HG03439 (cell line): ENCODE data around the gene MTIF2.
"Not testable (repeated sequence)": the region's sequence is repeated elsewhere in the genome, so short reads cannot be mapped to it uniquely, and the experiment has no call there.

ENCODE experiments used
- ATAC-seq: cut with Tn5 transposase; IDR thresholded peaks from one replicate; pipeline ENCODE4 v1.9.1; 2021; ENCODE audit warnings: mild to moderate bottlenecking, moderate library complexity; ENCODE audit not compliant: unreplicated experiment

MTIF2 gene

DNA sequence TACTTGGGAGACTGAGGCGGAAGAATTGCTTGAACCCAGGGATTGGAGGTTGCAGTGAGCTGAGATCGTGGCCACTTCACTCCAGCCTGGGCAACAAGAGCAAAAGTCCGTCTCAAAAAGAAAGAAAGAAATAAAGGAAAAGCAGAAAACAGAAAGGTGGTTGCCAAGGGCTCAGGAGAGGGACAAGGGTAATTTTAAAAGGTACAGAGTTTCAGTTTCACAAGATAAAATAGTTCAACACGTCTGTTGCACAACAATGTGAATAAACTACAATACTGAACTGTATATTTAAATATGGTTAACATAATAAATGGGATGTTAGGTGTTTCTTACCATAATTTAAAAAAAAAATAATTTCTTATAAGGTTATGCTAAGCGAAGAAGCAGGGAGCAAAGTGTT, 23.6 kb downstream of the MTIF2 start:
- no peak for ATAC-seq

DNA sequence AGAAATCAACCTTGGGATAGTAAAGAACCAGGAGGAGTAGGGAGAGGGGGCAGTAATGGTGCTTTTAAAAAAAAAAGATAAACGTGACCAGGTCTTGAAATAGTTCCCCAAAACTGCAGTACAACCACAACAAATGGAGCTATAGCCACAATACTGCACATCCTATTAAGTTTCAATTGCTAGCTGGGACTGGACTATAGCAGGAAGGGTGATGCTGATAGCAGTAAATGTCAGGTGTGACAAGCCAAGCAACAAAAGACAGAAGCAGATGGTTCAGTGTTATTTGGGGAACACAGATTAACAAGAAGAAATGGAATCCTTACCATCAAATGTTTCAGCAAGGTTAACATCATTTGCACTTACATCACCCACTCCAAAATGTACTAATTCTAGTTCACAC, 26.4 kb downstream of the MTIF2 start:
- ATAC-seq = no peak

DNA sequence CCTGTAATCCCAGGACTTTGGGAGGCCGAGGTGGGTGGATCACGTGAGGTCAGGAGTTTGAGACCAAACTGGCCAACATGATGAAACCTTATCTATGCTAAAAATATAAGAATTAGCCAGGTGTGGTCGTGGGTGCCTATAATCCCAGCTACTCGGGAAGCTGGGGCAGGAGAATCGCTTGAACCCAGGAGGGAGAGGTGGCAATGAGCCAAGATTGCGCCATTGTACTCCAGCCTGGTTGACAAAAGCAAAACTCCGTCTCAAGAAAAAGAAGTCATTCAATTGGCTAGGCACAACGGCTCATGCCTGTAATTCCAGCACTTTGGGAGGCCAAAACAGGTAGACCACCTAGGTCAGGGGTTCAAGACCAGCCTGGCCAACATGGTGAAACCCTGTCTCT, 27.4 kb downstream of the MTIF2 start:
- ATAC-seq = not testable (repeated sequence)

DNA sequence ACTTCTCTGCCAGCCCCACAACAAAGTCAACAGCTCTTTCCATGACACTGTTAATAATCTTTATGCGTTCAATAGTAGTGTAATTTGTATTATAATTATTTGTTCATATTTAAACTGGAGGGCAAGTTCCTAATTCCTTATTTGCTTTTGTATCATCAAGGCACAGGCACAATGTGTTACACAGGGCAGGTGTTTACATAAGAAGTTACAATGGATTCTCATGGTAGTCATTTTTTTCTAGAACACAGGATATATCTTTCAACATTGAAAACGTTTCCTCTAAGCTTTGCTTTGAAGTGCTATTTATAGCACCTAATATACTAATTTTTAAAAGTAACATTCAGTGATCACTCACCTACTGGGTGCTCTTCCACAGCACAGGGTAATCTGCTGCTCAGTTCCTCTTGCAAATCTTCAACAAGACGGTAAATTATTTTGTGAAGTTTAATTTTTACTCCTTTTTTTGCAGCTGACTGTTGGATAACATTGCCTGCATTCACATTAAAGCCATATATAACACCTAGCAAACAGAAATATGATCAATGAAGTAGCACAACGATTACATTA, 29.3 kb downstream of the MTIF2 start:
- no peak for ATAC-seq

DNA sequence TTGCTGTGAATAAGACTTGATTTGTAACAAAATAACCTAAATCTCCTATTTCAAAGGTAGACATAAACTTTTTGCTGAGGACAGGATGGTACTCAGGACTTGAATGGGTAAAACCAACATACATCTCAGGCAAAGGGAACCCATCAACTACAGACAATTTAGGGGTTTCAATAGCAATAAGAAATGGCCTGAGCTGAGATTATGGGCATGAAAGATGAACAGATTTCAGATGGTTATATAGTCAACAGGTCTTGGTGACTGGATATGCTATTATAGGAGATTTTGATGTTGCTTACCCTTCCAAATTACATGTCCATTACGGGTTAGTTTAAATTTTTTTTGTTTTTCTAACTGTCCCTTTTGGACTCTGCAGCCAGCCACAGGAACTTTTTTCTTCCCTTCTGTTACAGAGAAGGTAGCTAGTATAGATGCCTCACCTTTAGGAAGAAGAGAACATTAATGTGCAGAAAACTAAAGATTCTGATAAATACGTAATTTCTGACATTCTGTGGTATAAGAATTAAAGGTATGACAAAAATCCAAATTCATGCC, 32.0 kb downstream of the MTIF2 start:
- no peak for ATAC-seq

DNA sequence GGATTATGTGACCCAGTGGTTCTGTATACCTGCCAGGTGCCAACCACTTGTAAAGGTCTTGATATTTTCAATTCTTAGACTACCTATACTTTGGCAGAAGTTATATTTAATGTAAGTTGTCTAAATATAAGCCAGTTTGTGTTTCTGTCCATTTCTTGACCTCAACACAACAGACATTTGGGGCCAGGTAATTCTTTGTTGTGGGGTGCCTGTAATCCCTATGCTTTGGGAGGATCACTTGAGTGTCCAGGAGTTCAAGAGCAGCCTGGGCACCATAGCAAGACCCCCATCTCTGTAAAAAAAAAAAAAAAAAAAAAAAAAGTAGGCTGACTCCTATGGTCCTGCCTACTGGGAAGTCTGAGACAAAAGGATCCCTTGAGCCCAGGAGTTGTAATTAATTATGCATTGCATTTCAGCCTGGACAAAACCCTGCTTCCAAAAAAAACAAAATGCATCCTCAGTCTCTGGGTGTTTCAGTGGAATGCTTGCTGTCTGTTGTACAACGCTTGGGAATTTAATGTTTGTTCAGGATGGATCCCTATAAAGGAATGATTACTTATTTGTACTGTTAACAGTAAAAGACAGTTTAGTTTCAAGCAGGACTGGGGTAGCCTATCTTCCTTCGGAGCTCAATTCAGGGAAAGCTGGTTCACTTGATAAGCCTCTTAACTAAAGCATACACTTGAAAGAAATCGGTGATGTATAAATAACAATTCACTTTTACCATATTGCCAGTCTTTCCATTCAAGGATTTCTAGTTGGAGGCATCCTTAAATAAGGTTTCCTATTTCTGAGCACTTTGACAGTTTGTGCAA, 33.1 kb downstream of the MTIF2 start:
- no peak for ATAC-seq

DNA sequence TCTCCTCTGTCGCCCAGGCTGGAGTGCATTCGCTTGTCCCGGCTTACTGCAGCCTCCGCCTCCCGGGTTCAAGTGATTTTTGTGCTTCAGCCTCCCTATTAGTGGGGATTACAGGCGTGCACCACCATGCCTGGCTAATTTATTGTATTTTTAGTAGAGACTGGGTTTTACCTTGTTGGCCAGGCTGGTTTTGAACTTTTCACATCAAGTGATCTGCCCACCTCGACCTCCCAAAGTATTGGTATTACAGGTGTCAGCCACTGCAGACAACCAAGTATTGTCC, 35.4 kb downstream of the MTIF2 start:
- no peak for ATAC-seq

DNA sequence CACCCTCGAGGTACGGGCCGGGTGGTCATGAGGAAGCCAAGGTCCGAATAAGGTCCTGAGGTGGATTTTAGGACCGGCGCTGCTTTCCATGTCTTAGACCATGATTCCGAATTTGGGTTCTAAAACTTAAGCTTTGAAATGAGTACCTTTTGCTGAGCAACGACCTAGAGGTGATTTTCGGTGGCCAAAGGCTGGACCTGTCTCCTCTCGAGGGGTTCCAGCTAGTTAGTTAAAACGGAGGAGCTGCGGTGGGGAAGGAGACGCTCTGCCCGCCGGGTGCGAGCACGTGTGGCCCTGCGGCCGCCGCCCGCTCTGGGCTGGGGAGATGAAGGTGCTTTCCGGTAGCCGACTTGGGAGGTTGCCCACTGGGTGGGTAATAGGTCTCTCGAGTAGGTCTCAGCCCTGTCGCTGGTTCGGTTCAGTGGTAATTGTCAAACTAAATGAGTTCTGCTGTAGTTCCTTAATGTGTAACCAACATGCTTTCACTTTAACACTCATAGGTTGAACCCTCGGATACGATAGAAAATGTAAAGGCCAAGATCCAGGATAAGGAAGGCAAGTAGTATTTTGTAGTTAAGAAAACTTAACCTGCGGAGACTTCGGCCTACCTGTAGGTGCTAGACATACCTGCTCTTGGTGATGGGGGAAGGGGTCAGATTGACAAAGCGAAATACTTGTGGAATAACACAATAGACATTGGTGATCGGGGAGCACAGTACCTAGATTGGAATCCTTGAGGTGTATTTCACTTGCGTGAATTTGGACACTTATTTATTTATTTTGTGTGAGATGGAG, 36.0 kb downstream of the MTIF2 start:
- ATAC-seq = peak; percentile 21

DNA sequence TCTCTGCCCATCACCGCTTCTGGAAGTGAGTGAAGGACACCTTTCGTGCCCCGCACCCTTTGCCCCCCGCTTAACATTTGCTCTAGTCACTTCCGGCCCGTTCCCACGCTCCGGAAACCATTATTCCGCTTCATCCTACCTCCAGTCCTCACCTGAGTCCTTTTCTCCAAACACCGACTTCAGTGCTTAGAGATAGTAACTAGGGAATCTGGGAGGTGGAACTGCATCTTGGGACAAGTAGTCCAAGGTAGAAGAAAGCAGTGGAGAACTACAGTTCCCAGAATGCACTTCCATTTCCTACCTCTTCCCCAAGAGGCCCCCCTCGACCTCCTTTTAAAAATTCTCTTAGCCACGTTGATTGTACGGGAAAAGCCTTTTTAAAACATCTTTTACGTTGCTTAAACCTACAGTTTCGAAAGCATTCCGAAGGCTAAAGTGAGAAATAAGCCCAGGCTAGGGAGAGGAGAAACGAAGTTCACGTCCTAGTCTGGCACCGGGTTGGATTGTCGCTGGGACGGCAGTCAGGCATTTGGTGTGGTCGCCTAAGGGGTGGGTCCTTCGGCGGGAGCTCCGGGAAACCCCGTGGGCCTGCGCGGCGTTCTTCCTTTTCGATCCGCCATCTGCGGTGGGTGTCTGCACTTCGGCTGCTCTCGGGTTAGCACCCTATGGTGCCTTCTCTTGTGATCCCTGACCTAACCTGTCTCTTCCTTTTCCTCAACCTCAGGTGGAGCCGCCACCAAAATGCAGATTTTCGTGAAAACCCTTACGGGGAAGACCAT, 36.8 kb downstream of the MTIF2 start, which contains the start of the genes CLHC1 and RPS27A:
CLHC1 (minus strand) TSS at position 210 of the 779 bp plus-strand sequence. CDS start 9,882 bp downstream, outside the sequence.
RPS27A (plus strand) TSS at position 605 of the 779 bp plus-strand sequence; CDS start at position 742, 137 bp downstream.
- ATAC-seq = peak; percentile 86

DNA sequence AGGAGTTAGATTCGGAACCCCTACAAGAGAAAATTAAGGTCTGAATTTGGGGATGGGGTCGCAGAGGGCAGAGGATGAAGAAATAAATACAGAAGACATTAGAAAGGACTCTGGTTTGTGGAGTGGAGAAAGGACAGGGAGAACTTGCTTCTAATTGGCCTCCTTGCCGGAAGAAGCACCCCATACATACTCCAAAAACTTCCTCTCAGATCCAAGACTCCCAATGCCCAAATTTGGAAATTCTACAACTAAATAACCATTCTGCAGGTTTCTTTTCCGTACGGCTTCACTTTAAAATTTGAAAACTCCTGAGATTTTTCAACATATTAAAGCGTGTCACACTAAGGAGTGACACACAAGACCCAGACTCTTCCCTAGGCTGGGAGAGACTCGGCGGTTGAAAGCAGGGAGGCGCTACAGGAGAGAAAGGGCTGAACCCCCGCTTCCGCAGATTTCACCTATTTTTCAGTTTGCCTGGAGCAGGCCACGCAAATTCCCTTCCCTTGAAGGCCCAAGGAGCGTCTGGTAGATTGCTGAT, 37.4 kb downstream of the MTIF2 start:
- no peak for ATAC-seq

DNA sequence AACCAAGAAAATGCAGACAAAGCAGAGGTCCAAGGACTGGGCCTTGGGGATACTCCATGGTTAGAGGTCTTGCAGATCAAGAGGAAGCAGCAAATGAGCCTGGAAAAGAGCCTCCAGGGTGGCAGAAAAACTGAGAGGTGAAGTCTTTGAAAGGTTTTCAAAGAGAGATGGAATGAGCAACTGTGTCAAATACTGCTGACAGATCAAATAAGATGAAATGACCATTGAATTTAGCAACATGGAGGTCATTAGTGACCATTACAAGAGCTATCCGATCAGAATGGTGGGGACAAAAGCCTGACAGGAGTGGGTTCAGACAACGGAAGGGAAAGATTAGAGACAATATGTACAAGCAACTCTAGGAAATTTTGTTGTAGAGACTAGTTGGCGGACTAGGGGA, 38.5 kb downstream of the MTIF2 start:
- no peak for ATAC-seq

DNA sequence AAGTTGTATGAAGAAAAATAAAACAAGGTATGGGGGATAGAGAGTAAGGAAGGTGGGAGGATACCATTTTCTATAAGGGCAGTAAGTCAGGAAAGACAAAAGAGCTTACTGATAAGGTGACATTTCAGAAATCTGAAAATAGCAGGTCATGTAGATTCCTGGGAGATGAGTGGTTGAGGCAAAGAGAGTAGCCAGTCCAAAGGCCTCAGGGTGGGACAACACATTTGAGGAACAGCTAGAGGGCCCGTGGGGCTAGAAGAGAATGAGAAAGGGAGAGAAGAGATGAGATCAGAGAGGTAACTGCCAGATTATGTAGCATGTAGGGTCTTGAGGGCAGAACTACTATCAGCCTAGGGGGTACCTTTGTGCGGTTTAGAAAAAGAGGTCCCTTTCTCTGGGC, 39.8 kb downstream of the MTIF2 start:
- no peak for ATAC-seq

DNA sequence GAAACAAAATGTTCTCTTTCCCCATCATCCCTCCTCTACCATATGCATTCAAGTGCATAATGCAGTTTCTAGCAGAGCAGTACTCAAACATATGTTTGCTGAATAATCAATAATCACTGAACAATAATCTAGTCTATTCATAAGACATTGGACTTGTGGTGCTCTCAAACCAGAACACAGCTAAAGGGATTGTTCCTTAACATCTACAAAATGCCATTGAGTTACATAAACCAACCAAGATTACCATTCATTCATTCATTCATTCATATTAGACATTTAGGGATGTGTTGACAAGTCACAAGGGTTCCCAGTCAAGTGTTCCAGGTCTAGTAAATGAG, 40.8 kb downstream of the MTIF2 start:
- ATAC-seq = no peak

DNA sequence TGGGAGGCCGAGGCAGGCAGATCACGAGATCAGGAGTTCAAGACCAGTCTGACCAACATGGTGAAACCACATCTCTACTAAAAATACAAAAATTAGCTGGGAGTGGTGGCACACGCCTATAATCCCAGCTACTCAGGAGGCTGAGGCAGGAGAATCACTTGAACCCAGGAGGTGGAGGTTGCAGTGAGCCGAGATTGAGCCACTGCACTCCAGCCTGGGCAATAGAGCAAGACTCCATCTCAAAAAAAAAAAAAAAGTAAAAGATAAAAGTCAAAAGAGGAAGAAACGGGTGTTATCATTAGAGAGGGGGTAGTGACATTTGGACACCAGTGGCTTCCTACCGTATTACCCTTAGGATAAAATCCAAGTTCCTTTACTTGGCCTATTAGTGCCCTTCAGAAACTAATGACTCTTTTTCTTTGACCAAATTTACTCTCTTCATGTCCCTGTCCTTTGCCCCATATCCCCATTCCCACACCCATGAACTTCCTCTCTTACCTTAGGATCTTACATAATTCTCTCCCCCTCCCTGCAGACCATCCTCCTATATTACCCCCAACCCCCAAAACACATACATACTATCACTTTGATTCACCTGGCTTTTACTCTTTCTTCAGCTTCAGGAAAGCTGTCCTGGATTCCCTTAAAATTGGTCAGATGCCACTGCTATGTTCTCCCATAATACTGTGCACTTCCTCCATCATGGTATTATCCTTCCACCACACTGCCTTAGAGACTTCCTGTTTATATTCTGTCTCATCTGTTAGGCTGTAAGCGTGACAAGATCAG, 41.4 kb downstream of the MTIF2 start:
- ATAC-seq = not testable (repeated sequence)

DNA sequence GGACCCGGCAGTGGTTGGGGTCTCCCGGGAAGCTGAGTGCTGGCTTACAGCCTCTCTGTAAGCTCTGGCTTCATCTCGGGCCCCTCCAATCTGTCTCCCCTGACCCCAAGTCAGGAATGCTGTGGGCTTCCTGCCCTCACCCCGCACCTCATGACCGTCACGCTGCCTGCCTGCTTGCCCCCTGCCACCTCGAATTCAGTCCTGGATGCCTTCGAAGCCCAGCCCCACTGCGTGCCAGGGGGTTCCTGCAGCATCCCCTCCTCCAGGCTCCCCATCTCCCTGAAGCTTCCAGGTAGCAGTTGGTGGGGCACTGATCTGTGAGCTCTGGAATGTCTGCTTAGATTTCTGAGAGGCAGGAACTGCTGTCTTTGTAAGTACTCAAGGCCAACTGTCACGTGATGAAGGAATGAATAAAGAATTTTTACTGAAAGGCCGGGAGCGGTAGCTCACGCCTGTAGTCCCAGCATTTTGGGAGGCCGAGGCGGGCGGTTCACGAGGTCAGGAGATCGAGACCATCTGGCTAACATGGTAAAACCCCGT, 43.5 kb downstream of the MTIF2 start:
- no peak for ATAC-seq

DNA sequence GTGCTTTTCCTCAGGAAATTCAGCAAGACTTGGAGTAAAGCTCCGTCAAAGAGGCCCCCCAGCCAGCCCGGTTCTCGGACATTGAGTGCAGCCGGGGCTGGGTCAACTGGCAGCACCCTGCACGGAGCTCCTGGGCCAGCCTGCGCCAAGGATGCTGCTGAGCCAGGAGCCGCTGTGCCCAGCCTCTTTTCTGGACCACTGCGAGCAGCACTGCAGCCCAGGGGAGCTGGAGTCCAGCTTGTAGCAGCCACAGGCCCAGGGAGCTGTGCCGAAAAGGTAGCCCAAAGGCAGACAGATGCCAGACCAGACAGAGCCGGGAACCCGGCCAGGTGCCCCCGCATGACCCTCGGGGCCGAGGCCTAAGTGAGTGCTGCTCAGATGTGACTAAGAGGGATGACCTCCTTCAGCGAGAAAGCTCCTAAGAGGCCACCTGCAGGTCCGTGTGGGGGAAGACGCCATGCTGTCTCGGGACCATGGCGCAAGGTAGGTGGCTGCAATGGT, 44.2 kb downstream of the MTIF2 start:
- no peak for ATAC-seq

DNA sequence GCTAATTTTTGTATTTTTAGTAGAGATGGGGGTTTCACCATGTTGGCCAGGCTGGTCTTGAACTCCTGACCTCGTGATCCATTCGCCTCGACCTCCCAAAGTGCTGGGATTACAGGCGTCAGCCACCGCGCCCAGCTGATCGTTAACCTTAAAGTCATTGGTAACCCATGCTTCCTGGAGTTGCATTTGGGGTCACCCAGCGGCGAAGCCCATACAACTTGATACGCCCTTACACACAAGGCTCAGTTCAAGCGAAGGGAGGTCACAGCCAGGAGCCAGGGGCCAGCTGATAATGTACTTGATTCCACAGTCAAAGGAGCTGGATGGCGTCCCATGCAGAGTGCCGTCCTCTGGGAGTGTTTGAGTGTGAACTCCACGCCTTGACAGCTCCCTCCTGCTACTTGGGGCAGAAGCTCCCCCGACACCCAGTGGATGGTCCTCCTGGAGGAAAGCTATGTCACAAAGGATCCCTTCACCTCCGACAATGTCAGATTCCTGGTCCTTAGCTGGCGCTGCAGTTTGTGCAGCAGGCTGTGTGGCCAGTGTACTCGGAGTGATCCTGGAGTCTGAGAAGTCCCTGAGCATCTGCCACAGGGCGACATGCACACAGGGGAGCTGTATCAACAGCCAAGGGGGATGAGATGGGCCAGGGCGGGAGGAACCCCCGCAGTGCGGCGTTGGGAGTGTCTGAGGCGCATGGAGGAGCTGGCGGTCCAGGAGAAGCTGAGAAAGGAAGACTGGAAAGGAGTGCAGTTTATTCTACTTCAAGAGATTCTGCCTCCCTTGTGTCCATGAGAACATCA, 44.9 kb downstream of the MTIF2 start:
- no peak for ATAC-seq

DNA sequence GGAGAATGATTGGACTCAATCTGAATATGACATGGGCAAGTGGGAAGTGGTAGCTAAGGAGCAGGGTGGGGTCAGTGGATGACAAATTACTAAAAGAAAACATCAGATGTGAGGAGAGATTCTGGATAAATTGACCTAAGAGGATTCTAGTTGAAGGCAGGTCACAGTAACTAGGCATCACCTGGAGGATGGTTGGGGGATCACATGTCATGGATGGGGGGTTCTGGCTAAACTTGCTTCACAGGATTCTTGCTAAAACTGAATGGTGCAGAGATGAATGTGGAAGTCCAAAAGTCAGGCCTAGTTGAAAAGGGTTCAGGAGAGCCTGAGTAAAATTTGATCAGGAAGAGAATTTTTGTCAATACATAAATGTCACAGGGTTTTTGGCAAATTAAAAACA, 55.2 kb downstream of the MTIF2 start:
- ATAC-seq = no peak

DNA sequence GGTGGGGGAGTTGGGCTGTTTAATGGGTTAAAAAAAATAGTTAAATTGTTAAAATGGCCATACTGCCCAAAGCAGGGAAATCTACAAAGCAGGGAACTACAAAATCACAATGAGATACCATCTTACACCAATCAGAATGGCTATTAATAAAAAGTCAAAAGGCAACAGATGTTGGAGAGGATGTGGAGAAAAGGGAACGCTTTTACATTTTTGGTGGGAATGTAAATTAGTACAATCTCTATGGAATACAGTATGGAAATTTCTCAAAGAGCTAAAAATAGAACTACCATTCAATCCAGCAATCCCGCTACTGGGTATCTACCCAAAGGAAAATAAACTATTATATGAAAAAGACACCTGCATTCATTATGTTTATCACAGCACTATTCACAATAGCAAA, 64.1 kb downstream of the MTIF2 start:
- ATAC-seq = no peak
